Right renal pelvis (tissue), 4 donors: ENCODE data around the gene NINJ1. TPM values are rescaled to one million over a fixed set of nuclear protein-coding genes. Genes with fewer than 3 reads are reported as not detected.

Experiments
- DNase-seq, 4 donors: peaks; one replicate each; pipeline ENCODE4 v3.0.0-alpha.2; 2013; ENCODE audit warnings: low read depth in 4 of 4, low spot score in 3 of 4, missing footprints in 1 of 4
- polyA plus RNA-seq, 4 donors: library from polyadenylated mRNA; unstranded; fragments of 120-200 nt; gene quantifications; one replicate each; pipeline ENCODE4 v1.2.1, GENCODE V29; 2013; ENCODE audit not compliant: insufficient read length in 4 of 4

The NINJ1 gene, protein sequence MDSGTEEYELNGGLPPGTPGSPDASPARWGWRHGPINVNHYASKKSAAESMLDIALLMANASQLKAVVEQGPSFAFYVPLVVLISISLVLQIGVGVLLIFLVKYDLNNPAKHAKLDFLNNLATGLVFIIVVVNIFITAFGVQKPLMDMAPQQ
- polyA plus RNA-seq = 10 to 100 TPM; 43.9 to 57.7 (median 44.8) TPM

DNA sequence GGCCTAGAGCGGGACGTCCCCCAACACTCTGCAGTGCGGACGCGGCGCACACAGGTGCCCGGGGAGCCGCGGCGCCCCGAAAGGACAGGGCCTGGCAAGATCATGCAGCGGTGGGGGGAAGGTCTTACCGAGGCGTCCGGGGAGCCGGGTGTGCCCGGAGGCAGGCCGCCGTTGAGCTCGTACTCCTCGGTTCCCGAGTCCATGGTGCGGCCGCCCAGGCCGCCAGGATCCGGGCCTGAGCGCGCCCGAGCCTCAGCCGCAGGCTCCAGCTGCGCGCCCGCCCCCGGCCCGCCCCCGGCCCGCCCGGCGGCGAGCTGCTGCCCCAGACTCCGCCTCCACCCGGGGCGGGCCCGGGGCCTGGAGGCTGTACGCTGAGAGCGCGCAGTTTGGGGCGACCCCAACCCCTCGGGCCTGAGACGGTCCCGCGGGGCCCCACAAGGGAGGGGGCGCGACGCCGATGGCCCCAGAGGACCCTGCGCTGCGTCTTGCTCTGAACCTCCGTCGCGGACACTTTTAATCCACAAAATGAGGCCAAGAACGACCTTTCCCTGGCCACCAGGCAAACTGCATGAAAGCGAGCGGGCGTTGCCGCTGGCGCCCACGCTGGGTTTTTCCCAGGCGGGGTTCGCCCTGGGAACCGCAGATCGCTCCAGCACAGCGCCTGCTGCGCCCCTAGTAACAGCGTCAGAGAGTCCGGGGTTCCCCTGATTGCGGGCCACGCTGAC lies at the start of gene NINJ1:
TSS of gene NINJ1 (minus strand) at position 237 of the 725 bp plus-strand sequence. CDS start at position 203, 34 bp downstream.
- DNase-seq = peak; percentile 48 to 72 (median 66)

- DNase-seq = no peak
Measured at GRCh38 chr9:93183131-93183662, 49.1 kb upstream of the NINJ1 start.

GRCh38 chr9:93182572-93182971 lies 48.5 kb upstream of the NINJ1 start:
- DNase-seq = no peak

- no peak for DNase-seq
Measured at GRCh38 chr9:93181672-93182435, 47.8 kb upstream of the NINJ1 start.

GRCh38 chr9:93180938-93181337 lies 46.9 kb upstream of the NINJ1 start:
- DNase-seq = no peak

- DNase-seq = no peak
Measured at GRCh38 chr9:93178851-93179786, 45.1 kb upstream of the NINJ1 start.

DNA sequence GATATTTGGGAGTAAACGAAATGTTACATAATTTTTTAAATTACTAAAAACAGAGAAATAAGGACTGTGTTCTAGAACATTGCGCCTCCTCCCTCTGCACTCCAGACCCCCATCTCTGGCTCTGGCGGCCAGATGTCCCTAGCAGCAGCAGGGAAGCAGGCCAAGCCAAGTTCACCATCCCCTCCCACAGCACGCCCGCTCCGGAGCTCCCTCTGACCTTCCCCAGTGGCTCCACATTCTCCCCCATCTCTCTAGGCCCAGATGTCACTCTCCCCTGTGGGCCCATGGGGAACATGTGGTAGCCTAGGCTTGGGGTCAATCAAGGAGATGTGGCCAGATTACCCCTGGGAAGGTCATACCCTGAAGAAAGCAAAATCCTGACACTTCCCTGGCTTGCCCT lies 43.6 kb upstream of the NINJ1 start:
- DNase-seq = no peak

- DNase-seq = no peak
Measured at GRCh38 chr9:93174976-93175375, 40.9 kb upstream of the NINJ1 start.

- DNase-seq = no peak
Measured at GRCh38 chr9:93173365-93174051, 39.5 kb upstream of the NINJ1 start.

DNA sequence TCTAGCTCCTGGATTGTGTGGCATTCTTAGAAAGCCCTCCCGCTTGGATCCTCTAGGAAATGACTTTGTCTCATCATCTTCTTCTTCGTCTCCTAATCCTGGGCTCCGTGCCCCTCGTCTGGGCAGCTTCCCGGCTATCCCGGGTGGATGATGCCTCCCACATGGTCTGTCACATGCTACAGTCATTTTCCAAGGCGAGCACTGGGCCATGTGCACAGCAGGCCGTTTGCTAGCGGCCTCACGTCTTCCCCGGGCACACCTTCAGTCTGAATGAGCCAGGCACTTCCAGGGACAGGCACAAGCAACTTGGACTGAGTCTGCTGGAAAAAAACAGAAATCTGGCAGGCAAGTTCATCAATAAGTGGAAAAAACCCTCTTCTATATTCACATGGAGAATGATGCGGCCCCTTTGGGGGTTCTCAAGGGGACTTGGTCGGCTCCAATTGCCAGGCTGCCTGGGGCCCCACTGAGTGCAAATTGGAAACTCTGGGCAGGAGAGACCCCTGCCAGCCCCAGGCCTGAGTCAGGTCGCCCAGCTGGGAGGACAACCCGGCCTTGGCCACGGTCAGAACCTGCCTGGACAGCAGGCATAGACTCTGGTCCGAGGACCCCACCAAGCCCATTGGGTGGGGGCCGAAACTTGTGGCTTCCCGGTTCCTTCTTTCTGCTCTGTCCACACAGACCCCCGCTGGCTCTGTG lies 38.8 kb upstream of the NINJ1 start:
- no peak for DNase-seq

DNA sequence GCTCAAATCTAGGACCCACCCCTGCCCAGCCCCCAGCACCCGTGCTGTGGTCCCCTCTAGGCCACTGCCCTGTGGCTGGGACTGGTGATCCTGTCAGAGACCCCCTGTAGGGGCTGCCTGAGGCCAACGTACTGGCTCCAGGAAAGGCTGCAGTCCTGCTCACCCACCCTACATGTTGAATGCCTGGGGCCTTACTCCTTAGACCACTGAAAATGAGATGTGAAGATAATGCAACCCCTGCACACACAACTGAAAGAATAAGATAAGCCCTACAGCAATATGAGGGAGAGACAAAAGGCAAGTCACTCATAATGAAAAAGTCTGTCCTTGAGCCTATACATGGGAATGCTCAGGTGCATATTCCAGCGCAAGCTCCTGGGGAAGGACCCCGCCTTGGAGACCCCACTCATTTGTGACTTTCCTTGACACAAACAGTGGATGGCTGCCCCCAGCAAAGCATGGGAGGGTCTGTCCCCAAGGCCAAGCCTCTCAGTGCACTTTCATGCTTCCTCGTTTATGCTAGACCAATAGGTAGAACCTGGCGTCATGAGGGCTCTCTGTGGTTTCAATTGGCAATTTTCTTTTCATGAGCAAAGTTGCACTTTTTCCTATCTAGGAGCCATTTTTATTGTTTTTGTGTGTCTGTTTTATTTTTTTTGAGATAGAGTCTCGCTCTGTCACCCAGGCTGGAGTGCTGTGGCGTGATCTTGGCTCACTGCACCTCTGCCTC lies 37.4 kb upstream of the NINJ1 start:
- DNase-seq = no peak

GRCh38 chr9:93170571-93170970 lies 36.5 kb upstream of the NINJ1 start:
- no peak for DNase-seq

GRCh38 chr9:93169444-93169843 lies 35.4 kb upstream of the NINJ1 start:
- DNase-seq = no peak

GRCh38 chr9:93168581-93168980 lies 34.5 kb upstream of the NINJ1 start:
- no peak for DNase-seq

GRCh38 chr9:93167838-93168237 lies 33.8 kb upstream of the NINJ1 start:
- DNase-seq = no peak

GRCh38 chr9:93167185-93167584 lies 33.1 kb upstream of the NINJ1 start:
- DNase-seq = no peak

DNA sequence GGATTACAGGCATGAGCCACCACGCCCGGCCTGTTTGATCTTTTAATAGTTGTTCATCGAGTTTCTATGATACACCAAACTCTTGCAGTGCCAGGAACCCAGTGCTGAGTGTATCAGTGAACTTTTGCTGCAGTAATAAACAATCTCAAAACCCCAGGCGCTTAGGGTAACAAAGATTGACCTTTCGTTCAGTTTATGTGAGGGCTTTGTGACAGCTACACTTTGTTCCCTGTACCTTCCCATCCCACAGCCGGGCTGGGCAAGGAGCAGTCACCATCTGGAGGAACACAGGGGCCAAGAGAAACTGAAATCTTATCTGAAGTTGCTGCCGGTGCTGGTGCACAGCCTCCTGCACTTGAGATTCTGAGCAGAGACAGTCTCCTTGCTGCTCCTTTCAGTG lies 32.6 kb upstream of the NINJ1 start:
- no peak for DNase-seq

- no peak for DNase-seq
Measured at GRCh38 chr9:93164085-93164484, 30.0 kb upstream of the NINJ1 start.
